ENCODE measurements around the gene DSE. TPM values are rescaled to one million over a fixed set of nuclear protein-coding genes. Genes with fewer than 3 reads are reported as not detected.
A peak's percentile ranks its signal among the peaks of the same experiment; 100 is the strongest.
"Not testable (repeated sequence)": the region's sequence is repeated elsewhere in the genome, so short reads cannot be mapped to it uniquely, and the experiment has no call there.

DSE gene
- polyA plus RNA-seq, 6 donors from 2014 or later = 6.9 to 28.5 (median 21.2) TPM

DNA sequence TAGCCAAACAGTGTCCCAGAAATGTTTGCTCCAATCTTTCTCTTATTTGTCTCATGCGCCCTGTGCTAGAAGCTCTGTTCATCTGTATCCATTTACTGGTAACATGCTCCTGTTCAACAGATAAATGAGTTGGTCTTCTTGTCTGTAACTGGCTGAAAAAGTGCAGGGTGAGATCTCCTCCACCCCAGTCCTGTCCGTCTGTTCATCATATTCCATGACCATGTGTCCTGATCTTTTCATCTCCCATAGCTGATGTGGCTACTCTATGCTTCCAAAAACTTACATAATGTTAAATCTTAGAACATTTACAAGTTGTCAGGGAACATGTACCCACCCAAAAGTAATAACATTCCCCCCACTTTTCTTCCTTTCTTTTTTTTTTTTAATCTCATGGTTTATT, 31.8 kb upstream of the DSE start:
- peaks cover 4 to 13% (median 5%) of the 10 kb centered on the region in 7 donors for H3K9me3 Mint-ChIP-seq
- H3K27me3 Mint-ChIP-seq = no peaks in the 10 kb centered on the region
- no peak for ATAC-seq (ENCODE audit: low read depth in 2 of 2)
- no peak for DNase-seq
- H3K4me1 Mint-ChIP-seq = peaks cover 0 to 8% (median 4%) of the 10 kb centered on the region in 3 donors
- no peak overlapping the region for H3K4me3 Mint-ChIP-seq
- no peaks in the 10 kb centered on the region for H3K36me3 Mint-ChIP-seq
- no peak overlapping the region for H3K27ac Mint-ChIP-seq

- ATAC-seq (ENCODE audit: low read depth in 2 of 2); H3K36me3 Mint-ChIP-seq; H3K4me3 Mint-ChIP-seq; DNase-seq; H3K4me1 Mint-ChIP-seq; H3K27me3 Mint-ChIP-seq; H3K27ac Mint-ChIP-seq: not testable (repeated sequence)
- peaks cover 0 to 11% (median 4%) of the 10 kb centered on the region in 7 donors for H3K9me3 Mint-ChIP-seq
These were observed 30.1 kb upstream of the DSE start for GRCh38 chr6:116340625-116341024.

DNA sequence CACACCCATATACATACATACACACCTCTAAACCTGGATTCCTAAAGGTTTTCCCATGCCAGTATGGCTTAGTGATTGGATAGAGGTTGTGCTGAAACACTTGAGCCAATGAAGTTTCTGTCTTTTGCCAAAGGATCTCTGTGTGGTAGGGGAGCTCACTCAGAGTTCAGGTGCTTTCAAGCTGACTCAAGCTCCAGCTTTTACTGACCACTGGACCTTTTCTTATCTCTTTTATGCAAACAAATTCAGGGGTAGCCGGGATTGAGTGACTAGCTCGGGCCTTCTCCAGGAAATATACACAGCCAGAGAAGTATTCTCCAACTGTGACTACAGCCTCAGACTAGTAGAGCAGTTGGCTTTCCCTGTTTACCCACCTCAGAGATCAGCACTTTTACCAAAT, 21.5 kb upstream of the DSE start:
- no peak overlapping the region for H3K4me3 Mint-ChIP-seq
- DNase-seq = no peak
- peaks cover 1 to 10% (median 4%) of the 10 kb centered on the region in 3 donors for H3K4me1 Mint-ChIP-seq
- H3K36me3 Mint-ChIP-seq = no peaks in the 10 kb centered on the region
- peaks cover 0 to 15% (median 0%) of the 10 kb centered on the region in 7 donors for H3K9me3 Mint-ChIP-seq
- H3K27ac Mint-ChIP-seq = no peak overlapping the region
- no peak for ATAC-seq (ENCODE audit: low read depth in 2 of 2)
- no peaks in the 10 kb centered on the region for H3K27me3 Mint-ChIP-seq

DNA sequence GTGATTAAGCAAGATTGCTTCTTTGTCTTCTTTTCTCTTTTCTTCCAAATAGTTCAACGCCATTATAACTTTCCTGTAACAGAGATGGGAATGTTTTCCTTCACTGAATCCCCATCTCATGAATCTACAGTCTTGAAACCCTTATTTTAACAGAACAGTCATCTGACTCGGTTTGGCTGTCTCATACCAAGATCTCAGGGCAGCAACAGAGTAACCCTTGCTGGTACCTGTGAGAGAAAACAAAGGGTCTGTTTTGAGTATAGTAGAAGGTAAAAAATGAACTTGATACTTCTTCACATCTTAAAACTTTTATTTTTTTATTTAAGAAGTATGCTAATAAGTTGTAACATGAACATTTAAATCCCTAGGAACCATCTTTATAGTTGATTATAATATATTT, 19.6 kb upstream of the DSE start:
- no peak for DNase-seq
- ATAC-seq (ENCODE audit: low read depth in 2 of 2) = no peak
- no peaks in the 10 kb centered on the region for H3K36me3 Mint-ChIP-seq
- no peak overlapping the region for H3K27ac Mint-ChIP-seq
- H3K4me3 Mint-ChIP-seq = no peak overlapping the region
- peaks cover 1 to 10% (median 4%) of the 10 kb centered on the region in 3 donors for H3K4me1 Mint-ChIP-seq
- H3K9me3 Mint-ChIP-seq = peaks cover 0 to 12% (median 0%) of the 10 kb centered on the region in 7 donors
- no peaks in the 10 kb centered on the region for H3K27me3 Mint-ChIP-seq

DNA sequence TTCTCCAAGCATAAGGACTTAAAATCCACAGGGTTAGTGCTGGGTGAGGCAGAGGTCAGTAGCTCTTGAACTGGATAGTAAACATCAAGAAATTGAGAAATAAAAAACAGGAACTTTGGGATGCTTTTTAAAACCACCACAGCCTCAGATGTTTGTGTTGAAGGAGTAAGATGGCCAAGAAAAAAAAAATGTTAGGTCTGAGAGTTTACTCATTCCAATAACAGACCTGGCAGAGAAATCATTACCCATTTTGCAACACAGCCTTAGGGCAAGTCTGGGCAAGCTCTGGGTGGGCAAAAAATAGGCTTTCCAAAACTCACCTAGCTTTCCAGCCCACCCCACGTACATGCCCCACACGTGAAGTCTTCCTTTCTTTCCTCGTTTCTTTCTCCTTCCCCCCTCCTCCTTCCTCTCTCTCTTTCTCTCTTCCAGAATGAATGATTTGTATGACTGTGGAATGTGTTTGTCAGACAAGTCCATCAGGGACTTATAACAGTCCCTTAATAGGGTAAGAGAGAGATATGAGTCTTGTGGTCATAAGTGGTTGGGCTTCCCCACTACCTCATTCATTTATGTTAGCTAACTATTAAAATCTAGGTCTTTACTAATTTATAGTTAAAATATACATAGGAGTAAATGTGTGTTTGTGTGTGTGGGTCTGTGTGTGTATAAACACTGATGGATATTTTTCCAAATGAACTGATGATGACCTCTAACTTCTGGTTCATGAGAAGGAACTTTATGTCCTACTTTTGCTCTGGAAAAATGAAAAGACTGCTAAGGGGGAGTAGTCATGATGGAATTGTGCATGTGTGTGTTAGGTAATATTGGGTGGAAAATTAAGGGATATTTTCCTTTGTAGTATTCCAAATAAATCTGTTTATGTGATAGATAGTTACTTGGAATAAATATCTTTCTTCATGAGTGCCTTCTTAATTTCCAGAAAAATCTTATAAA, 18.0 kb upstream of the DSE start:
- H3K4me3 Mint-ChIP-seq = no peak overlapping the region
- no peaks in the 10 kb centered on the region for H3K27me3 Mint-ChIP-seq
- H3K9me3 Mint-ChIP-seq = peaks cover 0 to 4% (median 0%) of the 10 kb centered on the region in 7 donors
- peaks cover 1 to 10% (median 4%) of the 10 kb centered on the region in 3 donors for H3K4me1 Mint-ChIP-seq
- H3K36me3 Mint-ChIP-seq = no peaks in the 10 kb centered on the region
- DNase-seq (no peak), ATAC-seq (ENCODE audit: low read depth in 2 of 2) (no peak)
- H3K27ac Mint-ChIP-seq = no peak overlapping the region

GRCh38 chr6:116354236-116354635, 16.5 kb upstream of the DSE start:
- DNase-seq = no peak
- H3K27me3 Mint-ChIP-seq = no peaks in the 10 kb centered on the region
- H3K27ac Mint-ChIP-seq = no peak overlapping the region
- H3K4me1 Mint-ChIP-seq = peaks cover 1 to 10% (median 4%) of the 10 kb centered on the region in 3 donors
- H3K9me3 Mint-ChIP-seq = no peaks in the 10 kb centered on the region
- ATAC-seq (ENCODE audit: low read depth in 2 of 2) = no peak
- H3K36me3 Mint-ChIP-seq = no peaks in the 10 kb centered on the region
- H3K4me3 Mint-ChIP-seq = no peak overlapping the region

GRCh38 chr6:116355796-116356195, 15.0 kb upstream of the DSE start:
- DNase-seq (no peak), ATAC-seq (ENCODE audit: low read depth in 2 of 2) (no peak)
- Mint-ChIP-seq H3K27ac (no peak overlapping the region), H3K9me3 (peaks cover 0 to 4% (median 0%) of the 10 kb centered on the region in 7 donors), H3K4me3 (no peak overlapping the region), H3K27me3 (no peaks in the 10 kb centered on the region), H3K4me1 (peaks cover 1 to 10% (median 4%) of the 10 kb centered on the region in 3 donors), H3K36me3 (no peaks in the 10 kb centered on the region)

DNA sequence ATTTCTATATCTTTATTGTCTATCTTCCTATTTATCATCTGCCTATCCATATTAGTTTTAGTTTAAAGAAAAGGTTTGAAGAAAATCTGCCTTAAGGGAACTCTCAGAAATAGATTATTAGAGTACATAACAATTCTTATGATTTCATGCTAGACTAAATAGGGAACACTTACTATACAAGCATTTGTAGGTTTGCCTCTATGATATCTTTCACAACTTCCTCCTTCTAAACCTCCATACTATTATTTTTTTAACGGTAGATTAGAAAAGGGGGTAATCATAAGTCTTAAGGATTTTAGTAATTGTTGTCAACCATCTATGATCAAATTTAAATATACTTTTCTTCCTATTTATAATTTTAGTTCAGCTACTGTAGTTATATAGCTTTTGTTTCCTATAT, 11.6 kb upstream of the DSE start:
- no peak for ATAC-seq (ENCODE audit: low read depth in 2 of 2)
- Mint-ChIP-seq H3K4me3 (no peak overlapping the region), H3K27ac (no peak overlapping the region), H3K9me3 (peaks cover 0 to 4% (median 0%) of the 10 kb centered on the region in 7 donors), H3K36me3 (no peaks in the 10 kb centered on the region), H3K27me3 (no peaks in the 10 kb centered on the region), H3K4me1 (peaks cover 0 to 5% (median 3%) of the 10 kb centered on the region in 3 donors)
- no peak for DNase-seq

DNA sequence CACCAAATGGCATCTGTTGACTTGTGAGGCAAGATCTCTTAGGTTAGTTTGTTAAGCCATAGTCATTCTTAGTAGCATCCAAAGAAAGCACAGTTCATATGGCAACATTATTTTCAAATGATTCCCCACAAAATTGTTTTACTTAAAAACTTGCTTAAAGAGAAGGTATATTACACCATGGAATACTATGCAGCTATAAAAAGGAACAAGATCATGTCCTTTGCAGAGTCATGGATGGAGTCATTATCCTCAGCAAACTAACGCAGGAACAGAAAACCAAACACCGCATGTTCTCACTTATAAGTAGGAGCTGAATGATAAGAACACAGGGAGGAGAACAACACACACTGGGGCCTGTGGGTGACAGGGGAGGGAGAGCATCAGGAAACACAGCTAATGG, 10.9 kb upstream of the DSE start:
- peaks cover 0 to 4% (median 0%) of the 10 kb centered on the region in 7 donors for H3K9me3 Mint-ChIP-seq
- peak overlapping the region in 1 of 8 donors; percentile 40 for H3K4me3 Mint-ChIP-seq
- peaks cover 0 to 5% (median 3%) of the 10 kb centered on the region in 3 donors for H3K4me1 Mint-ChIP-seq
- no peaks in the 10 kb centered on the region for H3K27me3 Mint-ChIP-seq
- no peak for ATAC-seq (ENCODE audit: low read depth in 2 of 2)
- no peak for DNase-seq
- peak overlapping the region in 1 of 6 donors; percentile 15 for H3K27ac Mint-ChIP-seq
- no peaks in the 10 kb centered on the region for H3K36me3 Mint-ChIP-seq

GRCh38 chr6:116362276-116362675, 8.5 kb upstream of the DSE start:
- H3K4me3 Mint-ChIP-seq = no peak overlapping the region
- ATAC-seq (ENCODE audit: low read depth in 2 of 2) (no peak), DNase-seq (no peak)
- H3K4me1 Mint-ChIP-seq = peaks cover 0 to 5% (median 3%) of the 10 kb centered on the region in 3 donors
- H3K27me3 Mint-ChIP-seq = no peaks in the 10 kb centered on the region
- no peaks in the 10 kb centered on the region for H3K36me3 Mint-ChIP-seq
- peaks cover 0 to 4% (median 0%) of the 10 kb centered on the region in 7 donors for H3K9me3 Mint-ChIP-seq
- no peak overlapping the region for H3K27ac Mint-ChIP-seq

DNA sequence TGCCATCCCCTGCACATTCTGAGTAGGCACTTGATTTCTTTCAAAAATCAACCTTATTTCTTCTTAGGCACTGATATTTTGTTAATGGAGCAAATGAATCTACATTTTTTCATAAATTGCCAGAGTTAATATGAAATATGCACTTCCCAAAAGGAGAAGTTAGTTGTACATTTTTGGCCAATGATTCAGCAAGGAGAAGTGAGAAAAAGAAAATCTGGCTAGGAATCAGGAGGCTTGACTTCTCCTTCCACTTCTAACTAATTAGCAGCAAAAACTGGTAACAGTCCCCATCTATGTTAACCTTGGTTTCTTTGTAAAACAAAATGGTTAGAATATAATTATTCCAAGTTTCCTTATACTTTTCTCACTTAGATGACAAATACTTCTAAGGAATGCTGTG, 7.0 kb upstream of the DSE start:
- H3K4me1 Mint-ChIP-seq = peaks cover 0 to 12% (median 10%) of the 10 kb centered on the region in 3 donors

DNA sequence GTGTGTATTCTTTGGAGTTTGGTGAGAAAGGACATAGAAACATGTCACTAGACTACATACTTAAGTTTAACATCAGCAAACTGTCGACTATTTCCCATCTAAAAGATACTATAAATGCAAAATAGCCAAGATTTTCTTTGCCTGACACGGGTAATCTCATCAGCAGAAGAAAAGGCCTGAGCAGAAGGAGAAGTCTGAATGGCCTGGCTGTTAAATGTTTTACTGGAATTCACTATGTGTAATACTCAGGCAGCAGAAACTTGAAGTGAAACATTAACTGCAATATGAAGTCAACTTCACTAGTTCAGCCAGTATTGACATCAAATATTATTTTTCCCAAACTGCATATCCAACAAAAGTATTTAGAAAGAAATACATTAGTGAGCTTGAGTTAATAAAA, 6.4 kb upstream of the DSE start:
- no peak overlapping the region for H3K4me3 Mint-ChIP-seq
- no peak overlapping the region for H3K27ac Mint-ChIP-seq
- H3K4me1 Mint-ChIP-seq = peaks cover 2 to 16% (median 12%) of the 10 kb centered on the region in 3 donors
- no peaks in the 10 kb centered on the region for H3K27me3 Mint-ChIP-seq
- no peaks in the 10 kb centered on the region for H3K36me3 Mint-ChIP-seq
- ATAC-seq (ENCODE audit: low read depth in 2 of 2) = no peak
- no peak for DNase-seq
- H3K9me3 Mint-ChIP-seq = peaks cover 0 to 4% (median 0%) of the 10 kb centered on the region in 7 donors

More for the DNA sequence above, 7.0 kb upstream of the DSE start:
- Mint-ChIP-seq H3K36me3 (no peaks in the 10 kb centered on the region), H3K27ac (no peak overlapping the region), H3K9me3 (peaks cover 0 to 4% (median 0%) of the 10 kb centered on the region in 7 donors), H3K4me3 (no peak overlapping the region), H3K27me3 (no peaks in the 10 kb centered on the region)
- ATAC-seq (ENCODE audit: low read depth in 2 of 2) (no peak), DNase-seq (peak; percentile 6)

DNA sequence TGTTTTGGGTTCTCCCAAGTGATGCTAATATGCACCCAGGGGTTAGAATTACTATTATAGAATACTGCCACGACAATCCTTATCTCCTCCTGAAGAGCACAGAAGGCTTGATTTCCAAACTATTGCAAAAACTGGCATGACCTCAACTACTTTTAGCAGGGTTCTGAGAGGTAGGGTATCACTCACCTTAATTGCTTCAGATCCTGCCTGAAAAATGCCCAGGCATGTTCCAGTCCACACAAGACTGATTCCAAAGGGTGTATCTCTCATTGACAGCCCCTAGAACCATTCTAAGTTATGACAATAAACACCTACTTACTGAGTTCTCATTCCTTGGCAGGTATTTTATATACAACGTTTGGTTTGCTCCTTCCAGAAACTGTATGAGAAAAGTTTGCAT, 5.0 kb upstream of the DSE start:
- peaks cover 13 to 27% (median 23%) of the 10 kb centered on the region in 3 donors for H3K4me1 Mint-ChIP-seq
- H3K9me3 Mint-ChIP-seq = no peaks in the 10 kb centered on the region
- ATAC-seq (ENCODE audit: low read depth in 2 of 2) = no peak
- H3K36me3 Mint-ChIP-seq = no peaks in the 10 kb centered on the region
- no peak overlapping the region for H3K27ac Mint-ChIP-seq
- H3K4me3 Mint-ChIP-seq = no peak overlapping the region
- no peak for DNase-seq
- no peaks in the 10 kb centered on the region for H3K27me3 Mint-ChIP-seq

DNA sequence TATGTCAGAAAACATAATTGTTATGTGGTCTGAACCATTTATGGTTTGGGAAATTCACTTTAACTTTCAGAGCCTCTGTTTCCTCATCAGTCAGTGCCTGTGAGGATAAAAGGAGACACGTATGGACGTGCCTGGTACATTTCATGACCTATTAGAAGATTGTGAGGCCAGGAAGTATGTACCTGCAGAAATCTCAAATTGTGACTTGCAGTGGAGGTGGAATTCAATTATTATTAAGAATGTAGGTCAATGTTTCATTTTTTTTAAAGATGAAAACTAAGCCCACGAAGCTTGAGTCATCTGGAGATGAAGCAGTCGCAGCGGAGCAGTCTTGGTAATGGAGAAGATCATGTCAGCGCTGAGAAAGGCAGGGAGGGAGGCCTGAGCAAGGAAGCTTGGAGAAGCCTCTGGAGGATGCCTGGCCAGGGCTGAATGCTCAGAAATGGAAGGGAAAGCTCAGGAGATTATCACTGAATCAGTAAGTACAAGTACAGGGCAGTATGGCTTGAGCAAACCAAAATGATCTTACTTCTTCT, 3.9 kb upstream of the DSE start:
- ATAC-seq (ENCODE audit: low read depth in 2 of 2) (no peak), DNase-seq (no peak)
- H3K4me3 Mint-ChIP-seq = no peak overlapping the region
- H3K27me3 Mint-ChIP-seq = no peaks in the 10 kb centered on the region
- H3K9me3 Mint-ChIP-seq = no peaks in the 10 kb centered on the region
- H3K27ac Mint-ChIP-seq = peak overlapping the region in 1 of 6 donors; percentile 70
- peaks cover 13 to 32% (median 23%) of the 10 kb centered on the region in 3 donors for H3K4me1 Mint-ChIP-seq
- no peaks in the 10 kb centered on the region for H3K36me3 Mint-ChIP-seq
